Endothelial cell of umbilical vein (primary cell): ENCODE data around the gene WNT7B. TPM values are rescaled to one million over a fixed set of nuclear protein-coding genes. Genes with fewer than 3 reads are reported as not detected.

Source experiments
- BruUV-seq: library from RNA; stranded (reverse); fragments of 400-500 nt; replicated peaks from 2 replicates; lab custom pipeline; 2021; lab: Mats Ljungman, UMichigan
- CTCF ChIA-PET: fragments of 300-600, 350-600 bp; sonication (Branson Sonifier 250); formaldehyde crosslinking; loops from one replicate; lab custom pipeline; 2021; ENCODE audit warnings: antibody characterized with exemption, inconsistent platforms; lab: Charles Lee
- POLR2A ChIA-PET: fragments of 300-600, 350-600 bp; sonication (Branson Sonifier 250); formaldehyde crosslinking; loops from one replicate; lab custom pipeline; 2021; ENCODE audit warnings: antibody characterized with exemption, inconsistent platforms; lab: Charles Lee
- DNase-seq: peaks from one replicate; pipeline ENCODE4 v3.0.0-alpha.2; 2011; ENCODE audit warnings: low read depth, low spot score
- FAIRE-seq: peaks from 2 replicates; lab custom pipeline; 2011; peaks lifted over from hg19 to GRCh38; lab: Jason Lieb, UNC
- H2AFZ ChIP-seq: 2 replicates; pipeline ENCODE4 v1.6.0; 2012; ENCODE audit warnings: low read depth, low read length, control low read depth, inconsistent platforms
- H3K27ac ChIP-seq: 2 replicates; pipeline ENCODE4 v1.5.1; 2011; ENCODE audit warnings: low read depth, mild to moderate bottlenecking, control low read depth, low read length, moderate library complexity; ENCODE audit not compliant: insufficient read depth
- H3K27me3 ChIP-seq, 2 experiments: 2 replicates each; pipeline versions ENCODE4 v1.6.0 to v1.6.1; 2011; ENCODE audit warnings: low read length in 2 of 2, mixed read lengths in 1 of 2; ENCODE audit not compliant: control insufficient read depth in 2 of 2, insufficient read depth in 2 of 2
- H3K36me3 ChIP-seq, 2 experiments: 2 replicates in 1 of 2; 3 replicates in 1 of 2; pipeline ENCODE4 v1.5.1; 2011; ENCODE audit warnings: low read length in 2 of 2, mild to moderate bottlenecking in 1 of 2, moderate library complexity in 1 of 2; ENCODE audit not compliant: control insufficient read depth in 2 of 2, insufficient read depth in 2 of 2; ENCODE audit errors: extremely low read depth in 1 of 2
- H3K4me1 ChIP-seq: 3 replicates; pipeline ENCODE4 v1.5.1; 2011; ENCODE audit warnings: mild to moderate bottlenecking, low read length; ENCODE audit not compliant: control insufficient read depth, insufficient read depth; ENCODE audit errors: extremely low read depth
- H3K4me2 ChIP-seq: 2 replicates; pipeline ENCODE4 v1.6.1; 2011; ENCODE audit warnings: low read length, control low read depth, mixed read lengths; ENCODE audit not compliant: insufficient read depth
- H3K4me3 ChIP-seq, 3 experiments: fragments of 200-600 bp in 1 of 3; sonication (generic), shearing (Covaris generic) in 1 of 3; replicated peaks in 1 of 3; 2 replicates each; pipeline ENCODE4 v1.5.1; 2011 to 2016; ENCODE audit warnings: control low read depth in 3 of 3, low read length in 3 of 3, mild to moderate bottlenecking in 2 of 3, inconsistent platforms in 1 of 3, low read depth in 1 of 3, moderate library complexity in 1 of 3; ENCODE audit not compliant: insufficient read depth in 1 of 3
- H3K79me2 ChIP-seq: 2 replicates; pipeline ENCODE4 v1.6.0; 2012; ENCODE audit warnings: low read length, inconsistent platforms; ENCODE audit not compliant: control insufficient read depth, insufficient read depth
- H3K9ac ChIP-seq: replicated peaks from 2 replicates; pipeline ENCODE3; 2011; ENCODE audit warnings: low read length, control low read depth; ENCODE audit not compliant: insufficient read depth; ENCODE audit errors: extremely low read depth
- H3K9me1 ChIP-seq: replicated peaks from 3 replicates; pipeline ENCODE4 v1.6.0; 2011; ENCODE audit warnings: mild to moderate bottlenecking, low read length; ENCODE audit not compliant: control insufficient read depth, insufficient read depth; ENCODE audit errors: extremely low read depth
- H3K9me3 ChIP-seq: replicated peaks from 2 replicates; pipeline ENCODE4 v1.5.1; 2012; ENCODE audit warnings: low read length, inconsistent platforms; ENCODE audit not compliant: control insufficient read depth, insufficient read depth
- H4K20me1 ChIP-seq: replicated peaks from 2 replicates; pipeline ENCODE3; 2011; ENCODE audit warnings: mild to moderate bottlenecking, low read length; ENCODE audit not compliant: control insufficient read depth, insufficient read depth; ENCODE audit errors: extremely low read depth
- CTCF ChIP-seq, 2 donors: IDR thresholded peaks; 1 replicate in 1 of 2; 2 replicates in 1 of 2; pipeline ENCODE4 v1.5.1; 2011; ENCODE audit warnings: low read length in 2 of 2, mild to moderate bottlenecking in 2 of 2, moderate library complexity in 2 of 2, control low read depth in 1 of 2, inconsistent platforms in 1 of 2, low read depth in 1 of 2; ENCODE audit not compliant: insufficient read depth in 1 of 2; ENCODE audit errors: extremely low read depth in 1 of 2
- EZH2 ChIP-seq: IDR thresholded peaks from 2 replicates; pipeline ENCODE4 v1.6.1; 2012; ENCODE audit warnings: borderline replicate concordance, low read depth, mild to moderate bottlenecking, moderate library complexity, low read length, inconsistent platforms; ENCODE audit not compliant: severe bottlenecking
- FOS ChIP-seq: IDR thresholded peaks from 2 replicates; pipeline ENCODE4 v1.6.1; 2011; ENCODE audit warnings: mild to moderate bottlenecking, low read length, moderate library complexity, borderline replicate concordance; ENCODE audit not compliant: insufficient read depth
- GATA2 ChIP-seq: IDR thresholded peaks from 2 replicates; pipeline ENCODE4 v1.7.0; 2011; ENCODE audit warnings: low read depth, mild to moderate bottlenecking, moderate library complexity, mixed read lengths, low read length; ENCODE audit not compliant: insufficient read length, insufficient read depth
- JUN ChIP-seq: IDR thresholded peaks from 2 replicates; pipeline ENCODE4 v1.6.1; 2011; ENCODE audit warnings: borderline replicate concordance, low read depth; ENCODE audit not compliant: insufficient read length, insufficient read depth
- MAX ChIP-seq: IDR thresholded peaks from 2 replicates; pipeline ENCODE4 v1.6.1; 2011; ENCODE audit not compliant: insufficient read depth, insufficient read length
- MYC ChIP-seq: IDR thresholded peaks from one replicate; pipeline ENCODE4 v1.6.1; 2011; ENCODE audit warnings: mild to moderate bottlenecking, low read depth, low read length
- POLR2A ChIP-seq: IDR thresholded peaks from 2 replicates; pipeline ENCODE4 v1.6.1; 2012; ENCODE audit warnings: low read depth, mild to moderate bottlenecking, control low read depth, low read length
- POLR2AphosphoS5 ChIP-seq: IDR thresholded peaks from 2 replicates; pipeline ENCODE4 v1.6.1; 2012; ENCODE audit warnings: low read depth, mild to moderate bottlenecking, control low read depth, low read length, moderate library complexity; ENCODE audit not compliant: insufficient read depth
- dilution Hi-C: fragments of 300-500 bp; cut with MboI; formaldehyde crosslinking; loops from one replicate; pipeline ENCODE4 v1.15.0; 2019; ENCODE audit warnings: low sequenced_read_pairs; ENCODE audit not compliant: extremely low pct_ligation_motif_present
- intact Hi-C: fragments of 100-400 bp; cut with micrococcal nuclease; formaldehyde crosslinking; loops from one replicate; pipeline ENCODE4 v1.10.0; 2022
- polyA plus RNA-seq, 4 experiments: library from polyadenylated mRNA; depleted of rRNA in 3 of 4; stranded (reverse) in 3 of 4; unstranded in 1 of 4; fragments of >200 nt; gene quantifications; 2 replicates each; pipeline versions ENCODE4 v1.2.1 to v1.2.3, GENCODE V29; 2011 to 2012; ENCODE audit warnings: missing spikeins in 1 of 4
- total RNA-seq: library from RNA; stranded (reverse); gene quantifications from 2 replicates; pipeline ENCODE4 v1.2.3, GENCODE V29; 2021

Gene WNT7B
- total and polyA plus RNA-seq, 2 donors (not counting 3 experiments of a cell fraction or from before 2014, with no cell fraction given), result not detected

- H3K4me2 ChIP-seq, result no peak overlapping the region
- peaks cover 0 to 1% of the 10 kb centered on the region in 2 experiments for H3K27me3 ChIP-seq
- H3K9ac ChIP-seq, result no peak overlapping the region
- no TSS peak for BruUV-seq
- no peak for FAIRE-seq
- intact Hi-C loops (no loop called here), dilution Hi-C loops (no loop called here)
- no peak for DNase-seq
- no peak overlapping the region for H3K27ac ChIP-seq
- no peak for TF ChIP-seq EZH2
- no peak for TF ChIP-seq FOS
- no peak for TF ChIP-seq GATA2
- no peak for TF ChIP-seq POLR2AphosphoS5
- TF ChIP-seq MYC, result no peak
- TF ChIP-seq JUN, result no peak
- no peak for TF ChIP-seq CTCF (IDR thresholded peaks at IDR 0.05; ENCODE audit: extremely low read depth in 1 of 2, insufficient read depth in 1 of 2, low read depth in 1 of 2, low read length in 2 of 2)
- no peak for TF ChIP-seq MAX
- no peak for TF ChIP-seq POLR2A
- no peaks in the 10 kb centered on the region for H3K79me2 ChIP-seq
- H3K36me3 ChIP-seq, result no peaks in the 10 kb centered on the region
- ChIA-PET CTCF (interaction anchor here (1.2 kb wide), 1 partner anchor 11 kb away, joined by 3 read pairs; no protein-coding TSS in a partner anchor), POLR2A (no interaction called here)
- H2AFZ ChIP-seq, result no peak overlapping the region
- H3K9me3 ChIP-seq, result no peaks in the 10 kb centered on the region
- no peak overlapping the region for H3K4me3 ChIP-seq
- H3K9me1 ChIP-seq, result no peaks in the 10 kb centered on the region
- H4K20me1 ChIP-seq, result no peaks in the 10 kb centered on the region
- H3K4me1 ChIP-seq, result no peaks in the 10 kb centered on the region
Observed at GRCh38 chr22:45984316-45984916, 7.5 kb upstream of the WNT7B start.
